ENCODE measurements around the gene MRPS22.
A peak's percentile ranks its signal among the peaks of the same experiment; 100 is the strongest.

The MRPS22 gene

GRCh38 chr3:139318826-139319225 lies 25.0 kb upstream of the MRPS22 start:
- H3K4me3 ChIP-seq (ENCODE audit: low read length): no peak overlapping the region
- DNase-seq (ENCODE audit: low read depth): no peak
- TF ChIP-seq CTCF (conservative IDR thresholded peaks at IDR 0.05; ENCODE audit: low read length): no peak

GRCh38 chr3:139319428-139320402 lies 24.1 kb upstream of the MRPS22 start:
- TF ChIP-seq CTCF (conservative IDR thresholded peaks at IDR 0.05; ENCODE audit: low read length): peak; percentile 30
- DNase-seq (ENCODE audit: low read depth): no peak
- H3K4me3 ChIP-seq (ENCODE audit: low read length): no peak overlapping the region

GRCh38 chr3:139320551-139321309 lies 23.1 kb upstream of the MRPS22 start:
- no peak overlapping the region for H3K4me3 ChIP-seq (ENCODE audit: low read length)
- DNase-seq (ENCODE audit: low read depth): no peak
- no peak for TF ChIP-seq CTCF (conservative IDR thresholded peaks at IDR 0.05; ENCODE audit: low read length)

- TF ChIP-seq CTCF (conservative IDR thresholded peaks at IDR 0.05; ENCODE audit: low read length): no peak
These were observed 21.5 kb upstream of the MRPS22 start for GRCh38 chr3:139322346-139322745.

GRCh38 chr3:139323146-139323545 lies 20.7 kb upstream of the MRPS22 start:
- DNase-seq (ENCODE audit: low read depth): no peak
- no peak overlapping the region for H3K4me3 ChIP-seq (ENCODE audit: low read length)
- no peak for TF ChIP-seq CTCF (conservative IDR thresholded peaks at IDR 0.05; ENCODE audit: low read length)

More at GRCh38 chr3:139322346-139322745, 21.5 kb upstream of the MRPS22 start:
- no peak overlapping the region for H3K4me3 ChIP-seq (ENCODE audit: low read length)
- no peak for DNase-seq (ENCODE audit: low read depth)

GRCh38 chr3:139324456-139324855 lies 19.4 kb upstream of the MRPS22 start:
- TF ChIP-seq CTCF (conservative IDR thresholded peaks at IDR 0.05; ENCODE audit: low read length): no peak
- no peak overlapping the region for H3K4me3 ChIP-seq (ENCODE audit: low read length)
- DNase-seq (ENCODE audit: low read depth): no peak
